Islet precursor cell (in vitro differentiated cells): Measurements from ENCODE around the gene HMGB2.

Experiments
- DNase-seq: peaks from one replicate; pipeline ENCODE4 v3.0.0-alpha.2; 2018

Gene HMGB2

GRCh38 chr4:173333658-173334084 is 487 bp downstream of the HMGB2 start:
- DNase-seq = peak; percentile 62

DNA sequence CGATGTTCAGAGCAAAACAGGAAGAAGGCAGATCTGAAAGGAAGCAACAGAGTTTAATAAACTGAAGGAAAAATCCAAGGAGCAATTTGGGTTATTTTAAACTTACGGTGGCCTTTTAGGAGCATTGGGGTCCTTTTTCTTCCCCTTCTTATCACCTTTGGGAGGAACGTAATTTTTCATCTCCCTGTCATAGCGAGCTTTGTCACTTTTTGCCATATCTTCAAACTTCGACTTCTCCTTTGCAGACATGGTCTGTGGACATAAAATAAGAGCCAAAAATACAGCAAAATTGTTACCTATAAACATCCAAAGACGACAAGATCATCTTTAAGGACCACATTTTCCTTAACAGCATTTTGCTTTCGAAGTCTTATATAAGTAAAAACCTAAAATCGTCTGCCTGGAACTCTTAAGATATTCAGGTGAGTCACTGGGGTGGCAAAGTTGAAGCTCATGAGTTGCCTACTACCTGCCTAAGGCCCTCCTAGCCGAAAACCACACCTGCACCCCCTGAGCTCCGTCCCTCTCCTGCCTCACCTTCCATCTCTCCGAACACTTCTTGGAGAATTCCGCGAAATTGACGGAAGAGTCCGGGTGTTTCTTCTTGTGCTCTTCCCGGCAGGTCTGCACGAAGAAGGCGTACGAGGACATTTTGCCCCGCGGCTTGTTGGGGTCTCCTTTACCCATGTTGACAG is 1.0 kb downstream of the HMGB2 start:
- no peak for DNase-seq

- DNase-seq = no peak
Observed at GRCh38 chr4:173332021-173332487, 2.1 kb downstream of the HMGB2 start.

GRCh38 chr4:173330590-173330989 is 3.6 kb downstream of the HMGB2 start:
- no peak for DNase-seq

DNA sequence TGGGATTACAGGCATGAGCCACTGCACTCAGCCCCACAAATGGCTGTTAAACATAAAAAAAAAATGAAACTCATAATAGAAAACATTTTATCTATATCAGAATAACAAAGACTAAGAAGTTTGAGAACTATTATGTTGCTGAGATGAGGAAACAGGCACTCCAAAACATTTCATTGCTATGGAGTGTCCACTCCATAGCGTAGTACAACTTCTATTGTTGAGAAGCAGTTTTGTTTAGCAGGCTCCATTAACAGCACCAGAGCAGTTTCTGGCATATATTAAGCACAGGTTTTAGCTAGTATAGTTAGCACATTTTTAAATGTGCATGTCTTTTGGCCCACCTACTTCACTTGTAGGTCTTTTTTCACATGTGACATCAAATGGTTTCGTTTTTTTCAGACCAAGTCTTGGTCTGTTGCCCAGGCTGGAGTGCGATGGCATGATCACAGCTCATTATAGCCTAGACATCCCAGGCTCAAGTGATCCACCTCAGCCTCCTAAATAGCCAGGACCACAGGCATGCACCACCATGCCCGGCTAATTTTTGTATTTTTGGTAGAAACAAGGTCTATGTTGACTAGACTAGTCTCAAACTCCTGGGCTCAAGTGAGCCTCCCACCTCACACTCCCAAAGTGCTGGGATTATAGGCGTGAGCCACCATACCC is 5.8 kb downstream of the HMGB2 start:
- no peak for DNase-seq

DNA sequence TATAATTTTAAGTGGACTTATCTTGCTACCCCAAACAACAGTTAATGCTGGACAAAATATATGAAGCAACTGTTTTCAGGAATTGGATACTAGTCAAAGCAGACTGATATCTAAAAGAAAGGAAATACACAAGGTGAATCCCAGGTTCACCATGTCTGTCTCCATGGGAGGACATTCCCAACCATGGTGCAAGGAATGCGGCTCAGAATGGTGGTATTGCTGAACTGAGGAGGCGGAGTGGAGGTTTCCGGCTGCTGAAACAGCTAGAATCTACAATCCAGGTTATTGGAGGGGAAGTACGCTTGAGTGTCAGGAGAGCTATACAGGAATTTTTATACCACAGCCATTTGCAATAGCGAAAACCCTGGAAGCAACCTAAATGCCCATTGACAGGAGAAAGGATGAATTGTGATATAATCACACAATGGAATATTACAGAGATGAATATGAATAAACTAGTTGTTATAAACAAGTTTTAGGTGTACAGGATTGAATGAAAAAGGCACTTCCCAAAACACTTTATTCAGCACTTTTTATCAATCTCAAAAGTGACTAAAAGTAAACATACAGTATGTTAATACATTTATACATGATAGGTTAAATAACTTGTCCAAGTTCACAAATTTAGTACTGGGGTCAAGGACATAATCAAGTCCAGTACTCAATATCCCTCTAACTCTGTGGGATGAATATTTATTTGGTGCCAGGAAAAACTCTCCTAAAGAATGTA is 9.0 kb downstream of the HMGB2 start:
- DNase-seq = no peak

- DNase-seq = no peak
Observed at GRCh38 chr4:173319696-173320095, 14.5 kb downstream of the HMGB2 start.

DNA sequence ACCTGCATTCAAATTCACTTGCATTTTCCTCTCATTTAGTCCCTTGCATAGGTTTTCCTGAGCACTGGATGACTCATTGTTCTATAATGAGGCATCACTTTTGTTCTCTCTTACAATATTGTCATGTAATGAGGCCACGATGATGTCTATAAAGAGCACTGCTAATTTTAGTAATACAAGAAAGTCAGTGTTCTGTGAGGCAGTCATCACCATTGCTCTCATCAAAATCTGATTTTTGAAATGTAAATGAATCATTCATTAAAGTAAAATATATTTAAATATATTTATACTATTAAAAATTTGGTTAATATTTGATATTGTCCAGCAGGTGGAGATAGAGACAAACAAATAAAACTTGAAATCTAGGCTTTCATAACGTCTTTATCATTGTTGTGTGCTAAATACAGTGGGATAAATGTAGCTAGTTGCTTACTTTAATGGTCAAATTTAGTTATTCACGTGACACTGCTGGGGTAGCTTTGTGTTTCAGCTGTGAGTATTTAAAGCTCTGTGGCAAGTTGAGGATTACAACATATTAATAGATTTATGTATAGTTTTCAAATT is 15.4 kb downstream of the HMGB2 start:
- DNase-seq = no peak

GRCh38 chr4:173318240-173318639 is 15.9 kb downstream of the HMGB2 start:
- DNase-seq = no peak

- peak; percentile 65 for DNase-seq
Observed at GRCh38 chr4:173317004-173317403, 17.2 kb downstream of the HMGB2 start.

- no peak for DNase-seq
Observed at GRCh38 chr4:173316060-173316459, 18.1 kb downstream of the HMGB2 start.

DNA sequence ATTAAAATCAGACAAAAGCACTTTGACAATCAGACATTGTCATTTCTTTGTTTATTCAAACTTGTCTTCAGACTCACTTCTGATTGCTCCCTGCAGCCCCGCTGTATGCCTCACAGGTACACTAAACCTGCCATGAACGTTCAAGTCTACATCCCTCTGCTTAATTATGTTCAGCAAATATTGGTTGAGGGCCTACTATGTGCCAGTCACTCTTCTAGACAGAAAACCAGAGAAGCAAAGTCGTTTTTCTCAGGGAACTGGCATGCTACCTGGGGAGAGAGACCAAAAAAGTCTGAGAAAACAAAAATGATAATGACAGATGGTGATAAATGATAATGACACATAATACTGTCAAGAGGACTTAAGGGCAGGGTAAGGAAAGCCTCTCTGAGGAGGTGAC is 19.4 kb downstream of the HMGB2 start:
- DNase-seq = no peak

- DNase-seq = no peak
Observed at GRCh38 chr4:173311368-173311767, 22.8 kb downstream of the HMGB2 start.

DNA sequence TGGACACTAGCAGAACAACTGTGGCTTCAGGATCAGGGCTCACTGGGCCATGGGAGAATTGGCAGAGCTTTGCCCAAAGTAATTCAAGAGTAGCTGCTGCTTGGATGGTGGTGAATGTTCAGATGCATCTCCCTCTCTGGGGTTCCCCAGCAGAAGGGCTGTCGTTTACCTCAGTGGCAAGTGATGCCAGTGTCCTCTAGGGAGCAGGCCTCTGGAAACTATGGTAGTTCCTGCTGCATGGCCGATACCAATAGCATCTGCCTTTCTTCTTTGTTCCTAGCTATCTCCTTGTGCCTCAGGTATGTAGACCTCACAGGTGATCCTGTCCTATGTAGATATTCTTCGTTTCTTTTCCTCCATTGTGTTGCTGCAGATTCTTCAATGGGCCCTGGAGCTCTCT is 26.4 kb downstream of the HMGB2 start:
- no peak for DNase-seq

- no peak for DNase-seq
Observed at GRCh38 chr4:173301518-173302201, 32.5 kb downstream of the HMGB2 start.

GRCh38 chr4:173294444-173294843 is 39.7 kb downstream of the HMGB2 start:
- no peak for DNase-seq

GRCh38 chr4:173293663-173294062 is 40.5 kb downstream of the HMGB2 start:
- no peak for DNase-seq

DNA sequence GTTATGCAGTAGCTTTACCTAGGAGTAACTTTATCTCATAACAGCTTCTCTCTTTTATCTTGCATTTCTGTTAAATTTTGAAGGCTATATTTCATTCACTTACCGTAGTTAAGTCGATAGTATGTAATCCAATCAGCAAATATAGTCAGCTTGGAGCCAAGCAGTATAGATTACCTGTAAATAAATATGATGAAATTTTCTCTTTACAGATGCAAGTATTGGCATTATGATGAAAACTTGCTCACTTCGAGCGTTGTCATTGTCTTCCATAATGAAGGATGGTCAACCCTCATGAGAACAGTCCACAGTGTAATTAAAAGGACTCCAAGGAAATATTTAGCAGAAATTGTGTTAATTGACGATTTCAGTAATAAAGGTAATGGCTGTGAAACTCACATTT is 42.3 kb downstream of the HMGB2 start:
- DNase-seq = no peak

DNA sequence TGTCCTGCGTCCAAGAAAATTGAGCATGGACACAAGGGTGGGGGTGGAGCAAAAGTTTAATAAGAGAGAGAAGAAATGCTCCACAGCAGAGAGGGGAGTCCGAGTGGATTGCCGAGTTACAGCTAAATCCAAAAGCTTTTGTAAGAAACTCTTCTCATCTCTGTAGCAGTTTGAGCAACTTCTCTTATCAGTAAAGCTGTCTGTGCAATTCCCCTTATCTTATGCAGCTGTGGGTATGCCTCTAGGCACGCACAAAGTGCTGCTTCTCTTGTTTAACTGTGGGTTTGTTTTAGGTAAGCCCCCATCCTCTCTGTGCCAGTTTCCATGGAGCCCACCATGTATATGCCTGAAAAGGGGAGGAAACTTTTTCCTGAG is 44.8 kb downstream of the HMGB2 start:
- peak; percentile 66 for DNase-seq

GRCh38 chr4:173288698-173289352 is 45.3 kb downstream of the HMGB2 start:
- DNase-seq = no peak

GRCh38 chr4:173288296-173288695 is 45.9 kb downstream of the HMGB2 start:
- DNase-seq = peak; percentile 78

- no peak for DNase-seq
Observed at GRCh38 chr4:173287486-173287885, 46.7 kb downstream of the HMGB2 start.
